GM19240 (cell line): ENCODE data around the gene CEP120.
"Not testable (repeated sequence)": the region's sequence is repeated elsewhere in the genome, so short reads cannot be mapped to it uniquely, and the experiment has no call there.

Experiments used
- DNase-seq: peaks from one replicate; pipeline ENCODE4 v3.0.0; 2011; ENCODE audit warnings: low spot score; ENCODE audit not compliant: insufficient read length

CEP120 gene

DNA sequence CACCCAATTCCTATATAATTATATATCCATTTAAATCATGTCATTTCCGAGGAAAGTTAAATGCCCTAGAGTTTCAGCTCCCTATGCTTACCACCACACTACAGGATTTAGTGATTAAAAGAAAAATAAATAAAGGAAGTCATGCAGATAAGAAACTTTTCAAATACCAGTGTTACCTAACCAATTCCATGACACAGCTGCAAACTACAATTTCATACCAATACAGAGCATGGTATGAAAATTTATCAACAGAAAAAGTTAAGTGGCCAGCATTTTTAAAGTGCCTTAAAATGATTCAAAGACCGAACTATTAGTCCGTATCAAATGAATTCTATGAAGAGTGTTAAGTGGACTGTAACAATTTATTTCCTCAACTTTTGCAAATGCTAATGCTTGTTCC is 35.9 kb downstream of the CEP120 start:
- DNase-seq: no peak

- no peak for DNase-seq
Observed at GRCh38 chr5:123382252-123382651, 41.0 kb downstream of the CEP120 start.

DNA sequence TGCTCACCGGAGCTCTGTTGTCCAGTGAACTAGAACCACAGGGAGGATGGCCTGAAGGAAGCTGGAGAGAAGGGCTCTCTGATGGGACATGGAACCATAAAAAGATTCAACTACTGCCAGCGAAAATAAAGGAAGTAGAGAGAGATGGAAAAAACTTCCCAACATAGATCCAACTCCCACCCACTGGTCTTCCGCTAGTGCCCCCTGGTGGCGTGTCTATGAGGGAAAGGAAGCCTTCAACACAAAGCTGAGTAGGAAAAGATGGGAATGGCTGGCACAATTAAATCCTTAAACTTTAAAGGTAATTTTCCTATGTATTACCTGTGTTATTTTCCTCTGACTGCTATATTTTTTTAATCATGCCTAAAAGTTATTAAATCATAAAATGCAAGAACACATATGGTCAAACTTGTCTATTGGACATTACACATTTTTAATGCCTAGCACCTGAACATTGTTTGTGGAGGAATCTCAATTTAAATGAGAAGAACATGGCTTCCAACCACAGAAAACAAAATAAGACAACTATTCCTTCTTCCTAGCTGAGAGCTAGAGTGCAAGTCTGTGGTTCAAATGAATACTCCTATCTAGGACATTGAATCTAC is 51.5 kb downstream of the CEP120 start:
- no peak for DNase-seq

DNA sequence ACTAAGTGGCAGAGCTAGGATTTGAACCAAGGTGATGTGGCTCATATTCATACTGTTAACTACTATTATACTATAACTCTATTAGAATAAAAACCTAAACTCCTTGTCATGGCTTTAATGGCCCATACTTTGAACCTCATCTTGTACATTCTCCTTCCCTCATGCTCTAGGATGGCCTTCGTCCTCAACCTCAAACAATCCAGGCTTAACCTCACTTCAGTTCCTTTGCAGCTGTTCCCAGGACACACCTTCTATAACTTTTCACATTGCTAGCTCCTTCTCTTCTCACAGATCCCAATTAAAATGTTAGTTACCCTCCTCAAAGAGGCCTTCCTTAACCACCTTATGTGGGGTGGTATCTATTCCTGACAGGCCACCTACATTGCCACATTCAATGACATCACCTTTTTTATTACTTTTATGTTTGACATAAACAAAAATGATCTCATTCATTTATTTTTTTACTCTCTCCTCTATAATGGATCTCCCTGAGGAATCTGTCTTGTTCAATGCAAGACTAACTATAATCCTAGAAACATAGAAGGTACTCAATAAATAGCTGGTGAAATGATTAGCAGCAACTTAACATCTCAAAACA is 53.7 kb downstream of the CEP120 start:
- DNase-seq: no peak

GRCh38 chr5:123367739-123368138 is 55.5 kb downstream of the CEP120 start:
- DNase-seq: no peak

GRCh38 chr5:123365156-123365555 is 58.0 kb downstream of the CEP120 start:
- no peak for DNase-seq

GRCh38 chr5:123364441-123365155 is 58.6 kb downstream of the CEP120 start:
- no peak for DNase-seq

DNA sequence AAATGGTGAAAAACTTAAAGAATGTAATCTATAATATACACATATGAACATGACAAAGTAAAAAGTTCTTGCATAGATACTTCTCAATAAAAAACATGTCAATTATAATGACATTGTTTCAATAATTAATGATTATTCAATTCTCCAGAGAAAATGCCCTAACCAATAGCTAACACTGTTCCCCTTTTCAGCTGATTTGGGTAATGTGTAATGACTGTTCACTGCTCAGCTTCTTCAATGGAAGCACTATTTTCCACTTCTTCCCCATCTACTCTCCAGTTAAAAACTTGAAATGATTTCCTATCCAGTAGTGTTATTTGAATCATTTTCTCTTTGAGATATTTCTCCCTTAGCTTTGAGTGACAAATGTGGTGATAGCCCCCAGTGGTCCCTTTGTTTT is 62.3 kb downstream of the CEP120 start:
- no peak for DNase-seq

DNA sequence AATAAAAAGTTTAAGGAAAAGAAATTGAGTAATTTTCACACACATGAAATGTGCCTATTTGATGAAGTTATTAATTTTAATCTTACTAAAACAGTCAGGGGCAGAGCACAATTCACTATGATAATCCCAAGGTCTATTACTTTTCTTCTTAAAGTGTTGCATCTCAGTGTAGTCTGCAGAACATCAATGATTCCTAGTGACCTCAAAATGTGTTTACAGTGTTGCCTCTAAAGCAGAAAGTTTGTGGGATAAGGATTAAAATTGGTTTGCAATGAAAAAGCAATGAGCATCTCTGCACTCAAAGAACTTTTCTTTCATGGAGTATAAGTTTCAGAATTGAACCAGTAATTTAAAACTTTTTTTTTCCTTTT is 63.0 kb downstream of the CEP120 start:
- DNase-seq: no peak

- DNase-seq: no peak
Observed at GRCh38 chr5:123359454-123360200, 63.6 kb downstream of the CEP120 start.

DNA sequence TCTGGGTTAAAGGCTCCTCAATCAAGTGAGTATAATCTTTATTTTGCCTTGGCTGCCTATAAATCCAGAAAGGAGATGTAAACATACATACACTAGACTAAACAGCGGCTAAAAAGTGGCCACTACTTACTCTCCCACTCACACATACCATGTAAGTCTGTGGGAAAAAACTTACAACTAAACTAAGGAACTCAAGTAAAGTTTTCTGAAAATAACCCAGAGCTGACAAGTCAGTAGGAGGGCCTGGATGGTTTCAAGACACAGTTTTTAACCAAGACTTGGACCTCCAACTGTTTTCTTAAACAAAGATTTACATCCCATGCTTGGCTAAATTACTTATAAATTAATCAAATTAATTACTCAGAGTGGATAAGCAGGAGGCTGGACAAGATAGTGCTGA is 64.5 kb downstream of the CEP120 start:
- no peak for DNase-seq

DNA sequence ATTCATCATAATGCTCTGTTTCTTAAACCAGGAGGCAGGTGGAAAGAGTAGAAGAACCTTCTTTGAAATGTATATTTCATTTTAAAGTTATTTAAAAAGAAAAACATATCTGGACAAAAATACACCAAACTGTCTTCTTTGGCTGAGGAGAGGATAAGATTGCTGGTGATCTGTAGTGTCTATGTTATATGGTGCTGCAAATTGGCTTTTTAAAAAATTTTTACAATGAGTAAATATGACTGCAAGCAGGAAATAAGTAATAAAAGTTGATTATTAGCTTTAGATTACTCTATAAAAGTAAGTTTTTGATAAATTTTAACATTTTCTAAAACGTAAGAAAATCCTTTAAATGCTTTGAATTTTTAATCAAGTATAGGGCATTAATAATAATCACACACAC is 64.9 kb downstream of the CEP120 start:
- DNase-seq: no peak

DNA sequence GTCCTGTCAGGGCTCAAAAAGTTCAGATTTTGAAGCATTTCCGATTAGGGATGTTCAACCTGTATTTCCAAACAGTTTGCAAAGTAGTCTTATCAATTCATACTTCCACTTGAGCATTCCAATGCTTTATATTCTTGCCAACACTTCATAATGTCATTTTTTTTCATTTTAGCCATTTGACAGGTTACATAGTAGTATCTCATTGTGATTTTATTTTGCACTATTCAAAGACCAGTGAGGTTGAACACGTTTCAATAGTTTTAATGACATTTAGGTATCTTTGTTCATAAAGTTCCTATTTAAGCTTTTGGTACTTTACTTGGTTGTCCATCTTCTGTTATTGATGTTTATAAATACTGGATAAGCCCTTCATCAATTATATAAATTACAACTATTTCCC is 71.4 kb downstream of the CEP120 start:
- DNase-seq: no peak

DNA sequence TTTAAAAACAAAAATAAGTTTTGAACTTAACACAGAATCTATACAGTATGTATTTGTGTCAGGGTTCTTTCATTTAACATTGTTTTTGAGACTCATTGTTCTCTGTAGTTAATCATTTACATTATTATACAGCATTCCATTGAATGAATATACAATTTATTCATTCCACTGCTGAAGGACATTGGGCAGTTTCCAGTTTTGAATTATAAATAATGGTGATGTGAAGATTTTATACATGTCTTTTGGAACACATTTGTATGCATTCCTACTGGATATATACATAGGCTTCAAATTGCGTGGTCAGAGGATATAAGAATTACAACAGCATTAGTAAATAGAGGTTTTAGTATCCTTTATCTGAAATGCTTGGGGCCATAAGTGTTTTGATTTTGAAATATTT is 72.0 kb downstream of the CEP120 start:
- DNase-seq: no peak

GRCh38 chr5:123350742-123351141 is 72.5 kb downstream of the CEP120 start:
- no peak for DNase-seq

DNA sequence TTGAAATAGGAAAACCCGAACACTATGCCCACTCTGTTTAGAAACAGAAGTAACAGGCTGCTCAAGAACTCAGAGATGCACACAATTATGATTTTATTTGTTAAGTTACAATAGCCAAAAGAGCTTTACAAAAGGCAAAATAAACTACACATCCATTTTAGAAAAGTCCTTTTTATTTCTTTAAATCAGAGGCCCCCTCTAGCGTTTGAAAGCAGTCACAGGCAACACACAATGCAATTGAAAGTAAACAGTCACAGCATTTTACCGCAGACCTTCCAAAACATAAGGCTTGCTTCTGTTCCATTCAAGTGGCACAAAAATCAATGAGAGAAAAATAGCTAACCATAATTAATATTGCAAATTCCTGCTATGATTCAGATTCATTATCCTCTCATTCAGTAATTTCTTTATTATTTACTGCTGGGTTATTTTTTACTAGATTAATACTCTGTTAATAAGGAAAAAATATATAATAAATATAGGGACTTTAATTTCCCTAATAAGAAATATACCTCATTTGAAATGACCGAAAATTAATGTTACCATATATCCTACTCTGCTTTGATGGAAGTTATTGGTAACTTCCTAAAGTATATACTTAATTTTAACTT is 78.3 kb downstream of the CEP120 start:
- no peak for DNase-seq

DNA sequence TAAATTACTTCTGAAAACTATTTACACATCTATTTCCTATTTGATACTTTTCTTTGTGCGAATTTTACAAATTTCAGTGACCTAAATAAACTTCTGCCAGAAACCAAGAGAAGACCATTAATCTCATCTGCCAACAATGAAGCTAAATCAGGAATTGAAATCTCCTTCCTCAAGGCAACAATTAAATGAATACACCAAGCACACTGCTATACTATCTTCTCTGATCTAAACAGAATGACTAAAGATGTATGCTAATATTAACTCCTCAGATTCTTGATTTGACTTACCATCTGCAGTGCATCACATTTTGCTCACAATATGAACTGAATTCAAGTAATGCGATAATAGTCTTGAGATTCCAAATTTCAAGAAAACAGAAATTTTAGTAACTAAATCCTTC is 82.3 kb downstream of the CEP120 start:
- DNase-seq: no peak

DNA sequence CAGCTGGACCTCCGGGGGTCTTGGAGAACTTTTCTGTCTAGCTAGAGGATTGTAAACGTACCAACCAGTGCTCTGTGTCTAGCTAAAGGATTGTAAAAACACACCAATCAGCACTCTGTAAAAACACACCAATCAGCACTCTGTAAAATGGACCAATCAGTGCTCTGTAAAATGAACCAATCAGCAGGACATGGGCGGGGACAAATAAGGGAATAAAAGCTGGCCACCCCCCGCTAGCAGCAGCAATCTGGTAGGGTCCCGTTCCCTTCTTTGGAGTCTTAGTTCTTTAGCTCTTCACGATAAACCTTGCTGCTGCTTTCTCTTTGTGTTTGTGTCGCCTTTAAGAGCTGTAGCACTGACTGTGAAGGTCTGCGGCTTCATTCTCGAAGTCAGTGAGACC is 114.8 kb downstream of the CEP120 start:
- not testable (repeated sequence) for DNase-seq

DNA sequence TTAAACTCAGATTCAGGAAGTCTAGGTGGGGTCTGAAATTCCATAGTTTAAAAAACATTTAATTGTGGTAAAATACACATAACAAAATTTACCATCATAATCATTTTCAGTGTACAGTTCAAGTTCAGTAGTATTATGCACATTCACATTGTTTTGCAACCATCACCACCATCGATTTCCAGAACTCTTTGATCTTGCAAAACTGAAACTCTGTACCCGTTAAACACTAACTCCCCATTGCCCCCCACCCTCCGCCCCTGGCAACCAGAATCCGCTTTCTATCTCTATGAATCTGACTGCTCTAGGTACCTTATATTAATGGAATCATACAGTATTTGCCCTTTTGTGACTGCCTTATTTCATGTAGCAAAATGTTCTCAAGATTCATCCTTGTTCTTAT is 117.5 kb downstream of the CEP120 start:
- DNase-seq: no peak

- no peak for DNase-seq
Observed at GRCh38 chr5:123304777-123305316, 118.4 kb downstream of the CEP120 start.

- DNase-seq: no peak
Observed at GRCh38 chr5:123303802-123304201, 119.4 kb downstream of the CEP120 start.

GRCh38 chr5:123300266-123300665 is 122.9 kb downstream of the CEP120 start:
- DNase-seq: no peak
